Measurements from ENCODE around the gene TMEM255B. TPM values are rescaled to one million over a fixed set of nuclear protein-coding genes. Genes with fewer than 3 reads are reported as not detected.
"Not testable (repeated sequence)": the region's sequence is repeated elsewhere in the genome, so short reads cannot be mapped to it uniquely, and the experiment has no call there.

TMEM255B gene
- total RNA-seq, 1 donor from 2014 or later, result 5.3 TPM

DNA sequence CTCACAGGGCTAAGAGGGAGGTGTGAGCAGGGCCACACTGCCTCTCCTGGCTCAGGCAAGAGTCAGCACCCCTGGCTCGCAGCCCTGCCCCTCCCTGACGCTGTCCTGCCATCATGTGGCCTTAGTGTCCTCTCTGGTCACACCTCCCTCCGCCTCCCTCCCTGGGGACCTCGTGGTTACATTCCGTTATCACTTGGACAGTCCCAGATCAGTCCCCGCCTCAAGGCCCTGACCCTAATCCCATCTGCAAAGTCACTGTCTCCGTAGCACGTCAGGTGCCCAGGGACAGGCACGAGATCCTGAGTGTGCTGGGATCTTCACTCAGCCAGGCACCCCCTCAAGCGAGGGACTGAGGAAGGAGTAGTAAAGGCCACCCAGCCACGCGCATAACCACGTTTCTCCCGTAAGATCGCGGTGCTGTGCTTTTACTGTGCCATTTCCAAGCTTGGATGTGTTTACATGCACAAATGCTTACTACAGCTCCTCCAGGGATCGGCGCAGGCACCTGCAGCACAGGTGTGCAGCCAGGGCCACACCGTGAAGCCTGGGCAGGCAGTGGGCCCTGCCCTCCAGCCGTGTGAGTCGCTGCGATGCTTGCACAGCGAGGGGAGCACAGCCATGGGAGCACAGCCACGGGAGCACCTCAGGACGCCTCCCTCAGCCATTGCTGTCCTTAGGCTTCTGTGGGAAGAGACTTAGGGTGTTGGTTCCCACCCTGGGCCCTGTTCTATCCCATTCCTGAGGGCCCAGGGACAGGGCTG lies 10.7 kb upstream of the TMEM255B start:
- DNase-seq (ENCODE audit: low spot score), result no peak
- ATAC-seq, result no peak

DNA sequence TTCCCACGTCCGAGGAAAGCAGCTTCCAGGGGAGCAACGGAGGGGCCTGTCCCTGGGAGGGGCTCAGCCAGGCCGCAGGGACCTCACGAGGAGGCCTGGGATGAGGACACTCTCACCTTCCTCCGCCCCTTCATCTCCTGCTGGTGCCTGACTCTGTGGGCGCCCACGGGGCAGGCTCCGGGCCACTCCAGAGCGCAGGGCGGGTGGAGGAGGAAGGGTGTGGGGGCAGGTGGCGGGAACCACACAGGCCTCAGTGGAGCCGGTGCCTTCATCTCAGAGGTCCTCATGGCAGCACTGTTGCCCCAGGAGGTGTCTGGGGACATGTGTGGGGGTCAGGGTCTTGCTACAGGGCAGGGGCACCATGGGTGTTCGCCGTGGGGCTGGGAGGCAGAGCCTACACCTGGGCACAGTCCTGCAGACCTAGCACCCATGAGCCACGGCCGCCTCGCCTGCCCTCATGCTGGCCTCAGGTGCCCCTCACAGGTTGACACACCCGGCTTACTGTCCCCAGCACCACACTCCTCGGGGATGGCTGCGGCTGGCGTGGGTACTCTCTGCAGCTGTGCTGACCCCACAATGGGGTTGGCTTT lies 10.1 kb upstream of the TMEM255B start:
- DNase-seq (ENCODE audit: low spot score), result no peak
- ATAC-seq, result no peak

DNA sequence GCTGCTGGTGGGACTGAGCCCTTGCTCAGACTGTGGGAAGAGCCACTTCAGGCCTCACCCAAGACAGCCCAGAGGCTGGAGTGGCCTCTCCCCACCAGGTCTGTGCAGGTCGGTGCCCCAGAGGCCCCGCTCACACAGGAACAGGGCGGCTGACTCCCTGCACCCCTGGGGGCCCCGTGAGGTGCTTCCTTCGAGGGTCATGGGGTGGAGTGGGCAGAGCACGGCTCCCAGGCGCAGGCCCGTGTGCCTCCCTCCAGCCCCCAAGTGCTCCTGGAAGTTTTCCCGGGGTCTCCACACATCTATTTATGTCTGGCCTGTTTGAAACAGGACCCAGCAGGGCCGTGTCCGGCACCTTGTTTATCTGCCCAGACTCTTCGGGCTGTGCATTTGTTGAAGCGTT lies 9.5 kb upstream of the TMEM255B start:
- ATAC-seq, result no peak

DNA sequence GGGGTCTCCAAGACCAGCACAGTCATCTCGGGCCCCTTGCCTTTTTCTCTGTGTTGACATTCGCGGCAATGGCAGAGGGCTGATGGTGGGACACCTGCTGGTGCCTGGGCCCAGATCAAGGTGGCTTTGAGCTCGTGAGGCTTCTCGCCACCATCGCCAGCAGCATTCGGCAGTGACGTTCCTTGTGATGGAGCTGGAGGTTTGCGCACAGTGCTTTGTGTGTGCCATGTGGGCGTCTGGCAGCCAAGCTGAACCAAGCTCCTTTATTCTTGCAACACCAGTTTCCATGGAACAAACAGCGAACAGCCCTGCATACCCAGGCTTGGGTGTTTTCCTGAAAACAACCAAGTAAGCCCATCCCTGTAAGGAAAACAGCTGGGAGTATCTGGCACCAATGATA lies 9.1 kb upstream of the TMEM255B start:
- ATAC-seq (no peak), DNase-seq (ENCODE audit: low spot score) (no peak)

More for the DNA sequence above, 9.5 kb upstream of the TMEM255B start:
- DNase-seq (ENCODE audit: low spot score), result no peak

DNA sequence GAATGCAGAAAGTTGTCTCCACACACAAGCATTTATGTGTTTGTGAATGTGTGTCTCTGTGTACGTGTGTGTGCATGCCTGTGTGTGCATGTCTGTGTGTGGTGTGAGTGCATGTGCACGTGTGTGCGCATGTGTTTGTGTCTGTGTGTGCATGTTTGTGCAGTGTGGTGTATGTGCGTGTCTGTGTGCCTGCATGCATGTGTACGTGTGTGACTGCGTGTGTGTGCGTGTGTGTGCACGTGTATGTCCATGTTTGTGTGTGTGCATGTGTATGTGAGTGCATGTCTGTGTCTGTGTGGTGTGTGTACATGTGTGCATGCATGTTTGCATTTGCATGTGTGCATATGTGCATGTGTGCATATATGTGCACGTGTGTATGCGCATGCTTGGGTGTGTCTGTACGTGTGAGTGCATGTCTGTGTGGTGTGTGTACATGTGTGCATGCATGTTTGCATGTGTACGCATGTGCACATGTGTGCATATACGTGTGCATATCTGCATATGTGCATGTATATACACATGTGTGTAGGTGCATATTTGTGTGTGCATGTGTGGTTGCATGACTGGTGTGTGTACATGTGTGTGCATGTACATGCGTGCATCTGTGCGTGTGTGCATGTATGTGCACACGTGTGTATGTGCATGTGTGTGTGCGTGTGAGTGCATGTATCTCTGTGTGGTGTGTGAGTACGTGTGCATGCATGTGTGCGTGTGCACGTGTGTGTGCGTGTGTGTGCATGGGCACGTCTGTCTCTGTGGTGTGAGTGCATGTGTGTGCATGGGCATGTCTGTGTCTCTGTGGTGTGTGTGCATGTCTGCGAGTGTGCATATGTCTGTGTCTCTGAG lies 8.2 kb upstream of the TMEM255B start:
- DNase-seq (ENCODE audit: low spot score), result no peak
- no peak for ATAC-seq

DNA sequence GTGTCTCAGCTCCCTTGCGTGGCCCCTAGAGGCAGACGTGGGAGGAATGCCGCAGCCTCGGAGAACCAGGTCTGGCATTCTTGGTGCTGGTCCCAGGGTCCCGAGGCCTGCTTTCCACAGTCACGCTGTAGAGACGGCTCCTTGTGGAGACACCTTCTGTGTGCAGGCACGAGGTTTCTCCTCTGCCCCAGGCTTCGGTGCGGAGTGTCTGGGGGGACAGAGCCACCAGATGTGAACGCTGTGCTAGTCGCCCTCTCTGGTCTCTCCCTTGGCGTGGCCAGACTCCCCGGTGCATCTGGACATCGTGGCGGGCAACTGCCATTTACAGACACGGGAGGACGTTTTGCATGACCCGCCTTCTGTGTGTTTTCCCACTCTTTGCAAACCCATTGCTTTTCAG lies 7.5 kb upstream of the TMEM255B start:
- DNase-seq (ENCODE audit: low spot score) (no peak), ATAC-seq (no peak)

DNA sequence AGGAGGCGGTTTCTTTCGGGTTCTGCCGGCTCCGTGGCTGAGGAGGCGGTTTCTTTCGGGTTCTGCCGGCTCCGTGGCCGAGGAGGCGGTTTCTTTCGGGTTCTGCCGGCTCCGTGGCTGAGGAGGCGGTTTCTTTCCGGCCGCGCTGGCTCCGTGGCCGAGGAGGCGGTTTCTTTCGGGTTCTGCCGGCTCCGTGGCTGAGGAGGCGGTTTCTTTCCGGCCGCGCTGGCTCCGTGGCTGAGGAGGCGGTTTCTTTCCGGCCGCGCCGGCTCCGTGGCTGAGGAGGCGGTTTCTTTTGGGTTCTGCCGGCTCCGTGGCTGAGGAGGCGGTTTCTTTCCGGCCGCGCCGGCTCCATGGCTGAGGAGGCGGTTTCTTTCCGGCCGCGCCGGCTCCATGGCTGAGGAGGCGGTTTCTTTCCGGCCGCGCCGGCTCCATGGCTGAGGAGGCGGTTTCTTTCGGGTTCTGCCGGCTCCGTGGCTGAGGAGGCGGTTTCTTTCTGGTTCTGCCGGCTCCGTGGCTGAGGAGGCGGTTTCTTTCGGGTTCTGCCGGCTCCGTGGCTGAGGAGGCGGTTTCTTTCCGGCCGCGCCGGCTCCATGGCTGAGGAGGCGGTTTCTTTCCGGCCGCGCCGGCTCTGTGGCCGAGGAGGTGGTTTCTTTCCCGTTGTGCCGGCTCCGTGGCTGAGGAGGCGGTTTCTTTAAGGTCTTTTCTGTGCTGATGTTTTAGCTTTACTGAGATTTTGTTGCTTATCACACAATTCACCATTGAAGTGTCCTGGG lies 6.6 kb upstream of the TMEM255B start:
- not testable (repeated sequence) for ATAC-seq

DNA sequence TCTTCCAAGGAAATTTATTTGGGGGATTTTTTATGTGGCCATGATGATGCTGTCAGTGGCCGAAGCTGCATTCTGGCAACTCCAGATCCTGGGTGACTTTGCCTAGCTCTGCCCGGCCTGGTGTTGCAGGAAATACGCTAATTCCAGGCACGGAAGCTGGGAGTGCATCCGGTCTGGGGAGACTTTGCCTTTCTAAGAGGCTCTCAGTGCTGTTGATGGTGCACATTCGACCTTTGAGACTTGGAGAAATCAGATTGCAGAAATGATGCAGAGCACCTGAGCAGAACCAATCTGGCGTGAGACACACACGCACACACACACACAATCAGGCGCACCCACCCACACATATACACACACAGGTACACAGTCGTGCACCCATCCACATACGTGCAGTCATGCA lies 5.9 kb upstream of the TMEM255B start:
- ATAC-seq, result no peak
- no peak for DNase-seq (ENCODE audit: low spot score)

More for the DNA sequence above, 6.6 kb upstream of the TMEM255B start:
- DNase-seq (ENCODE audit: low spot score), result not testable (repeated sequence)

DNA sequence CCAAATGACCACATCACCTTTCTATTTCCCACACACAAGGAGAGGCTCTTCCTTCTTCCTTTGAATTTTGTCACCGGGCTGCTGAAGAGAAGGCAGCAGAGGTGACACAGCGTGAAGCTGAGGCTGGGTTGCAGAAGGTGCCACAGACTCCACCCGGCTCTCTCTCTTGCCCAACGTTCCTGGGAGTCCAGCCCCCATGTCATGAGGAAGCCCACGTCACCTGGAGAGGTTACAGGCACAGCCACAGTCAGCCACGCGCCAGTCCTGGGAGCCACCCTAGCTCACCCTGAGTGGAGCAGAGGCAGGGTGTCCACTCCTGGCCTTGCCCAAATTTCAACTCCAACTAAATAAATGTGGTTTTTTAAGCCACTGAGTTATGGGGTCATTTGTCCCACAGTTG lies 4.8 kb upstream of the TMEM255B start:
- ATAC-seq, result no peak
- DNase-seq (ENCODE audit: low spot score), result no peak

DNA sequence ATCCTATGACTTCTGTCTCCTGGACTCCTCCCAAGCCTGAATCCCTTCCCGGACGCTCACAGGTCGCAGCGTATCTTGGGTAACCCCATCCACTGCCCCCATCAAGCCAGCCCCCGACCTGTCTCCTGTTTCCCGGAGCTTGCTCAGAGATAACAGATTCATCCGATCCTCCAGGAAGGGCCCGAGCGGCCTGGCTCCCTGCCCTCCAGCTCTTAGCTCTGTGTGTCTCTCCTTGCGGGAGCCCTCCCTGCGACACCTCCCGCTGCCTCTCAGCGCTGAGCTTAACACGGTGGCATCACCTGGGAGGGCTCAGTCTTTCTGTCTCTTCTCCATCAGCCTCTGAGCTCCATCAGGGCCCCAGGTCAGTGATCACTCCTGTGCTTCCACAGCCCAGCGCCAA lies 4.3 kb upstream of the TMEM255B start:
- ATAC-seq (no peak), DNase-seq (ENCODE audit: low spot score) (no peak)

DNA sequence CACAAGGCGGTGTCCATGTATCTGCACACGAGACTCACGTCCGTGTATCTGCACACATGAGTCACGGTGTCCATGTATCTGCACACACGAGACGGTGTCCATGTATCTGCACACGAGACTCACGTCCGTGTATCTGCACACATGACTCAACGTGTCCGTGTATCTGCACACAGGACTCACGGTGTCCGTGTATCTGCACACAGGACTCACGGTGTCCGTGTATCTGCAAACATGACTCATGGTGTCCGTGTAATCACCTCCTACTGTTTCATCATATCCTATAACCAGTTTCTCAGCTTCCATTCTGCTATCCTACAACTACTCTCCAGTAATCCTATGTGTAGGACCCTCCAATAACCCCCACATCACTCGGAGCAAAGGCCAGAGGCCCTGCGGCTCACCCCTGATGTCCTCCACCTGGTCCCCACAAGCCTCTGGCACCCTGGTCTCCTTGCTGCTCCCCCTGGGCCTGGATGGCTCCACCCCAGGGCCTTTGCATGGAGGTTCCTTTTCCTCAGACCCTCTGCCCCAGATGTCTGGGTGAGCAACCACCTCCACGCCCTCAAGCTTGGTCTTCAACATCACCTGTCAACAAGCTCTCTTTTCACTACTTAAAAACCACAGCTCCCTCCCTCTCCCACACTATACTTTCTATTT lies 2.5 kb upstream of the TMEM255B start:
- ATAC-seq, result no peak
- no peak for DNase-seq (ENCODE audit: low spot score)

DNA sequence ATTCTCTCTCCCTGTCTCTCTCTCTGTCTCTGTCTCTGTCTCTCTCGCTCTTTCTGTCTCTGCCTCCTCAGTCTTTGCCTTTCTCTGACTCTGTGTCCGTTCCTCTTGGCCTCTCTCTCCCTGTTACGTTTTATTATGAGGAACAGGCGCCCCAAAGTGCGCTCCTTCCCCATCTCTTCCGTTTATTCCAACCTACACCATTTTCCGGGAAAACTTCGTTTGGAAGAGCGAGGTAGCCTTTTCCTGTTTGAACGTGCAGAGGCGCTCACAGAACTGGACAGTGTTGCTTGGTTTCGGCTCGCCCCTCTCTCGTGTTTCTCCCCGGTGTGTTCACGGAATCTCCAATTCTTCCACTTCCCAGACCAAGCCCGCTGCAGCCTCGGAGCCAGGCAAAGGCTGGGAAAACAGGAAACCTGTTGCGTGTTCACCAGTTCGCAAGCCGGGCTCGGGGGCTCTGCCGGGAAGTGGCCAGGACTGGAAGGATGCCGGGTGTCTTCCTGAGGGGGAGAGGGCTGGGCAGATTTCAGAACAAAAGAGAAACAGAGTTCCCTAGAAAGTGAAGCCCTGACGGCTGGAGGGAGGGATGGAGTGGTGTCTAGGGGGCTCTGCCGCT lies 605 bp downstream of the TMEM255B start:
- DNase-seq (ENCODE audit: low spot score), result no peak
- ATAC-seq, result peak; percentile 23

DNA sequence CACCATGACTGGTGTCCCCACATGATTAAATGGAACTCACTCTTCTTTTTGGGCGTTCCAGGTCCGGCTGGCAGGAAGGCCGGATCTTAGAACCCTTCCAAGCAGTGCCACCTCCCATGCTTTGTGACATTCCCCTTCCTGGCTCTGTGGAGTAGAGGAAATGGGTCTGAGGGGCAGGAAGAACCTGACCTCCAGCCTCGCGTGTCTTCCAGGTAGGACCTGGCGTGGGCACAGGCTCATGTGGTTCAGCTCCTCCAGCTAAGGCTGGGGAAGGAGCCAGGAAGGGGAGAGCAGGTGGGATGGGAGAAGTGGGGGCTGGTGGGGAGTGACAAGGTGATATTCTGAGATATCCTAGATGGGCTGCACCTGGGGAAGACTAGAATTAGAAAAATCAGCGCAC lies 2.1 kb downstream of the TMEM255B start:
- ATAC-seq, result no peak
- no peak for DNase-seq (ENCODE audit: low spot score)

DNA sequence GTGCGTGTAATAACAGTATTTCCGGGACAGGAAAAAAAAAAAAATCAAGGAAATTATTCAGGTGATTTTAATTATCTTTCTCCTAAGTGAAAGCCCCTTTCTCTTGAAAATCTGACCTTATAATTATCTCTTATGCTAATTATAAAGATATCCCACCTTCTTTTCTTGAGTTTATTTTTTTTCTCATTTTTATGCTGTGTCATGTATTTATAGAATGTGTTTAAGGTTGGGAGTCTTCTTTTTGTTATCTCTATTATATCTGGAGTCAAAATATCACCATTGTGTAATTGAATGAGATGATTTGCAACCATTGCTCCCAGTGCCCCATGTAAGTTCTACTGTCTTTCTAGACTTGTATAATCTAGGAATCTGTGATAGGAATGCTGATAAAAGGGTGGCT lies 3.0 kb downstream of the TMEM255B start:
- ATAC-seq (no peak), DNase-seq (ENCODE audit: low spot score) (no peak)

DNA sequence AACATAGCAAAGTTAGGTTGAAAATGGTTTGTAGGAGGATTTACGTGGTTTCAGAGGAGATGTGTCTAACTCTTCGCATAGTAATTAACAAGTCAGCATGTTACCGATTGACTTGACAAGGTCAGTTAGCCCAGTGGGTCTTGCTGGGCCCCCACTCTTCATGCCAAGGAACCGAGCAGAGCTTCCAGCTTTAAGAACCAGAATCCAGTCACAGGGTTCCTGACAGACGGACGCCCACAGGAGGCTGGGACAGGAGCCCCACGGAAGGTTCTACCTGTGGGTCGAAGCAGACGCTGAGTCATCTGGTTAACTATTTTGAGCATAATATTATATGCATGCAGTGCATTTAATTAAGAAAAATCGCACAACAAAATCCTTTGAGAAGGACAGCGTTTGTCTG lies 3.5 kb downstream of the TMEM255B start:
- ATAC-seq (no peak), DNase-seq (ENCODE audit: low spot score) (no peak)

DNA sequence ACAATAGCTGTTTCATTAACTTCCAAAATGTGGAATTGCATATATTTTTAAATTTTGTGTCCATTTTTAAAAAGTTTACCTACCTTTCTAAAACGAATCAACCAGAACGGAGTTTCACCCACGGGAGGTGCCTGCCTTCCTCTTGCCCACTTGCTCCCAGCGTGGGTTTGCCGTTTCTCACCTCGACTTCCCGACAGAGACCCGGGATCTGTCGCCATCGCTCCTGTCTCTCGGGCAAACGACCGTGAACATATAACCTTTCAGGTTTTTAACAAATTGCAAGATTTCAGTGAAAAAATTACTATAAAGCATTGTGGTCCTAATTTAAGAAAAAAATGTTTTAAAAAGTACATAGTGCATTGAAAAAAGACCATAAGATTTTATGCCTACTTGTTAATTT lies 4.2 kb downstream of the TMEM255B start:
- DNase-seq (ENCODE audit: low spot score), result no peak
- no peak for ATAC-seq

DNA sequence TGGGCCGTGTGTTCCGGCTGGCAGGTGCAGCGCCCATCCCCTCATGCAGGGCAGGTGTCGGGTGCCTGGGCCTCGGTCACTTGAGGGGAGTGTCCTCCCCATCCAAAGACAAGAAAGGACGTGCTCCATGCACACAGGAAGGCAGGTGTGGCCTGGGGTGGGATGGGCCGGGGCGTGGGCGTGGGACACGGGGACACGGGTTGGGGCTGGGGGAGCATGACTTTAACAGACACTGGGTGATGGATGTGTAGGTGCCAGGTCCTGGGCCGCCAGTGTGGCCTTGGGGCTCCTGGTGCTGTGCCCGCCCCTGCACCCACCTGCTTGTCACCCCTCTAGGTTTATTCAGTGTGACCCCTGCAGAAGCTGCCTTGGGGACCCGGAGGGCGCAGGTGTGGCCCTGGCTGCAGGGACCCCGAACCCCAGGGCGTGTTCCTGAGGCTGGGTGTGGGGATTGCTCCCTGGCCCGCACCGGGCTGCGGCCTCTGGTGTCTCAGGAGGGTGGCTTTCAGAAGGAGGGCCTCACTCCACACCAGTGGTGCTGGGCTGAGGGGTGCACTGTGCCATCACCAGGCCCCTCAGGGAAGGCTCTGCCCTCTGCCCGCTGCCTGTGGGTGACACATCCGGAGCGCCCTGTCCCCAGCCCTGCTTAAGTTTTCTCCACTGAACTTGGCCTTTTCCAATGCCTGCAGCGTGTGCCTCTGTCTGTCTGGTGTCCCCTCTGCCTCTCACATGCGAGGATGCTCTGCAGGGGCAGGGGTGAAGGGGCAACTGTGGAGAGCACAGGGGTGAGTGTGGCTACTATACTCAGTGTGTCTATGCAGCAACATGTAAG lies 5.2 kb downstream of the TMEM255B start:
- ATAC-seq, result no peak

DNA sequence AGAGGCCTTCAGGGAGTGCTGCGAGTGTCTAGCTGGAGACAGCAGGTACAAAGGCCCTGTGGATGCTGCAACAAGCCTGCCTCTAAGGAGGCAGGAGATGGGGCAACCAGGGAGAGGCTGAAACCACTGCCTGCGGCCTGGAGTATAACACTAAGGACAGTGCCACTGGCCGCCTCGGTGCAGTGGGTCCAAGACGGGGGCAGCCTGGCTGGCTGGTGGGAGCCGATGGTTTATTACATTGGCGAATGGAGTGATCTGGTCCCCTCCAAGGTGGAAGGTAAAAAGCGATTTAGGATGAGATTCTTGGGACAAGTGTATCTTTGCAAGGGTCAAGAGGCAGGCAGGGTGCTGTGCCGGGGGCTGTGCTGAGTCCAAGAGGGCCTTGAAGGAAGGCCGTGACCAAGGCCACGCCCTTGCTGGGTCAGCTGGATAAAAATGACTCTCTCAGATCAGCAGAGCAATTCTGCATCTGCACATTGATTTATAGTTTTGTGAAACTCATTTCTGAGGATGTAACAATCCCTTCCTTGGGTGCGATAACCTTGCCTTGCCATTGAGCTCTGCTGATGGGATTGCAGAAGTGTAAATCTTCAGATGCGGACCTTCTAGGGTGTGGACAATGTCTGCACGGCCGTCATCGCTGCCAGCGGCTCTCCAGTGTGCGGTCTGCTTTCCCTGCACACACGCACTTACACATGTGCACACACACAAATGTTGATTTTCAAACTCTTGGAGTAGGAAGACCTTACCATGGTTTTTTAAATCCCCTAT lies 6.0 kb downstream of the TMEM255B start:
- ATAC-seq (no peak), DNase-seq (ENCODE audit: low spot score) (no peak)

More for the DNA sequence above, 5.2 kb downstream of the TMEM255B start:
- DNase-seq (ENCODE audit: low spot score), result no peak

DNA sequence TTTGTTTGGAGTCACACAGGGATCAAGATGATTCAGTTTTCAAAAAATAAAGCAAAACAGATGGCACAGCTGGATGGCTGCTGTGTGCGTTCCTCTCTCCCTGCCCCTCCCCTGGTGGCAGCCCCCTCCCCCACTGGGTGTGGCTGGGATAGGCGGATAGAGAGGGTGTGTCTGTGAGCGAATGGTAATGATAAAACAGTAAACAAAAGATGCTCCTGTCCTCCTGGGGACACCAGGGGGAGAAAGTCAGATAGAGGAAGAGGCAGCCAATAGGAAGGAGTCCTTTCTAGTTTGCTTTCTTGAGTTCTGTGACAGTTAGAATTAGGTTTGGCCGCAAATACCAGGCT lies 6.5 kb downstream of the TMEM255B start:
- DNase-seq (ENCODE audit: low spot score) (no peak), ATAC-seq (no peak)
